CD4-positive, alpha-beta T cell (primary cell): ENCODE measurements around the gene AHDC1. TPM values are rescaled to one million over a fixed set of nuclear protein-coding genes. Genes with fewer than 3 reads are reported as not detected.

Experiments used
- ATAC-seq: fragments of 200-7000 bp; cut with Tn5 transposase; one replicate; pipeline ENCODE4 v1.10.0; 2022; ENCODE audit warnings: mild to moderate bottlenecking; ENCODE audit not compliant: poor library complexity
- CTCF ChIA-PET: fragments of 350-600 bp; sonication (Branson Sonifier 250); formaldehyde crosslinking; loops from one replicate; lab custom pipeline; 2021; ENCODE audit warnings: antibody characterized with exemption, inconsistent platforms; lab: Charles Lee
- POLR2A ChIA-PET: fragments of 350-600 bp; sonication (Branson Sonifier 250); formaldehyde crosslinking; loops from one replicate; lab custom pipeline; 2021; ENCODE audit warnings: antibody characterized with exemption, inconsistent platforms; lab: Charles Lee
- DNase-seq, 14 experiments: peaks; one replicate each; pipeline ENCODE4 v3.0.0-alpha.2; 2013 to 2020; ENCODE audit warnings: mixed read lengths in 2 of 14
- H3K27ac ChIP-seq, 2 donors: one replicate each; pipeline versions ENCODE4 v1.5.1 to v1.7.0; 2013; ENCODE audit warnings: low read length in 2 of 2, low read depth in 1 of 2, mild to moderate bottlenecking in 1 of 2
- H3K27me3 ChIP-seq, 2 experiments: 1 replicate in 1 of 2; 2 replicates in 1 of 2; pipeline versions ENCODE4 v1.6.1 to v1.7.0; 2013; ENCODE audit warnings: low read length in 2 of 2, control low read depth in 1 of 2, mild to moderate bottlenecking in 1 of 2, moderate library complexity in 1 of 2; ENCODE audit not compliant: insufficient read depth in 2 of 2, control insufficient read depth in 1 of 2
- H3K36me3 ChIP-seq: one replicate; pipeline ENCODE4 v1.6.1; 2013; ENCODE audit warnings: low read length, control low read depth; ENCODE audit not compliant: insufficient read depth
- H3K4me1 ChIP-seq: one replicate; pipeline ENCODE4 v1.6.1; 2013; ENCODE audit warnings: low read length, control low read depth; ENCODE audit not compliant: insufficient read depth
- H3K4me3 ChIP-seq: one replicate; pipeline ENCODE4 v1.5.1; 2013; ENCODE audit warnings: mild to moderate bottlenecking, low read length, moderate library complexity
- H3K9me3 ChIP-seq, 2 experiments: 1 replicate in 1 of 2; 2 replicates in 1 of 2; pipeline versions ENCODE4 v1.6.1 to v1.7.0; 2013; ENCODE audit warnings: low read length in 2 of 2, mild to moderate bottlenecking in 2 of 2, control low read depth in 1 of 2, moderate library complexity in 1 of 2; ENCODE audit not compliant: control insufficient read depth in 1 of 2, insufficient read depth in 1 of 2
- H3K27ac Mint-ChIP-seq: one replicate; pipeline ENCODE4 v1.8.0; 2020; ENCODE audit warnings: mixed read lengths
- H3K27me3 Mint-ChIP-seq: one replicate; pipeline ENCODE4 v1.8.0; 2021; ENCODE audit warnings: mixed read lengths
- H3K36me3 Mint-ChIP-seq: one replicate; pipeline ENCODE4 v1.8.0; 2021; ENCODE audit warnings: low read depth, mixed read lengths
- H3K4me1 Mint-ChIP-seq: one replicate; pipeline ENCODE4 v1.8.0; 2021; ENCODE audit warnings: low read depth, mixed read lengths
- H3K4me3 Mint-ChIP-seq: one replicate; pipeline ENCODE4 v1.8.0; 2020; ENCODE audit warnings: mild to moderate bottlenecking, mixed read lengths
- H3K9me3 Mint-ChIP-seq: one replicate; pipeline ENCODE4 v1.8.0; 2020; ENCODE audit warnings: mixed read lengths
- intact Hi-C, 2 experiments: fragments of 100-400 bp; cut with DNase I in 1 of 2; cut with micrococcal nuclease in 1 of 2; formaldehyde crosslinking; loops; one replicate each; pipeline versions ENCODE4 v1.15.1 to v1.9.0; 2023 to 2025; cut with DNase I, micrococcal nuclease
- total RNA-seq, 174 experiments: library from RNA in 2 of 174; stranded (reverse) in 2 of 174; gene quantifications; one replicate each; pipeline ENCODE4 v1.2.3 and lab custom pipeline; 2021 to 2026
- TF ChIP-seq, protein P1 (sequence below): fragments of 200-600 bp; IDR thresholded peaks from one replicate; pipeline ENCODE4 v1.8.0; 2022; ENCODE audit warnings: antibody characterized with exemption, mild to moderate bottlenecking

Gene AHDC1
- total RNA-seq, 2 experiments from 2014 or later, result 20.8 to 22.9 TPM

DNA sequence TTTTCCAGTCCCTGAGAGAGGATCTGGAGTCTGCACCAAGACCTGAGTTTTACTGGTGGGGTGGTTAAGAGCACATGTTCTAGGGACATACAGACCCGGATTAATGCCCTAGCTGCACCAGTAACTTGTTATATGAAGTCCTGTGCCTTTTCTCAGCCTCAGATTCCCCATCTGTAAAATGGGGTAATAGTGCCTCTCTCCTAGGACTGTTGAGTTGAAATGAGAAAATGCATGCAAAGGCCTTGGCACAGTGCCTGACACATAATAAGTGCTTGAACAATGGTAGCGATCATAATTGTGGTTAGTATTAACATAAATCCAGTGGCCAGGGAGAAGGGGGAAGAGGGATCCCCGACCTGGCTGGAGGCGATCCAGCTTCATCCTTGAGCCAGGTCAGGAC, 12.3 kb downstream of the AHDC1 start:
- H3K4me3 ChIP-seq, result no peak overlapping the region
- POLR2A ChIA-PET, result no interaction called here
- H3K4me1 ChIP-seq, result peaks cover 30% of the 10 kb centered on the region
- no peak overlapping the region for H3K27ac ChIP-seq
- Mint-ChIP-seq H3K27me3 (no peaks in the 10 kb centered on the region), H3K4me3 (no peak overlapping the region), H3K9me3 (no peaks in the 10 kb centered on the region), H3K27ac (no peak overlapping the region), H3K36me3 (peaks cover 3% of the 10 kb centered on the region), H3K4me1 (no peaks in the 10 kb centered on the region)
- H3K9me3 ChIP-seq, result no peaks in the 10 kb centered on the region
- intact Hi-C loops, result no loop called here
- TF ChIP-seq, protein P1, sequence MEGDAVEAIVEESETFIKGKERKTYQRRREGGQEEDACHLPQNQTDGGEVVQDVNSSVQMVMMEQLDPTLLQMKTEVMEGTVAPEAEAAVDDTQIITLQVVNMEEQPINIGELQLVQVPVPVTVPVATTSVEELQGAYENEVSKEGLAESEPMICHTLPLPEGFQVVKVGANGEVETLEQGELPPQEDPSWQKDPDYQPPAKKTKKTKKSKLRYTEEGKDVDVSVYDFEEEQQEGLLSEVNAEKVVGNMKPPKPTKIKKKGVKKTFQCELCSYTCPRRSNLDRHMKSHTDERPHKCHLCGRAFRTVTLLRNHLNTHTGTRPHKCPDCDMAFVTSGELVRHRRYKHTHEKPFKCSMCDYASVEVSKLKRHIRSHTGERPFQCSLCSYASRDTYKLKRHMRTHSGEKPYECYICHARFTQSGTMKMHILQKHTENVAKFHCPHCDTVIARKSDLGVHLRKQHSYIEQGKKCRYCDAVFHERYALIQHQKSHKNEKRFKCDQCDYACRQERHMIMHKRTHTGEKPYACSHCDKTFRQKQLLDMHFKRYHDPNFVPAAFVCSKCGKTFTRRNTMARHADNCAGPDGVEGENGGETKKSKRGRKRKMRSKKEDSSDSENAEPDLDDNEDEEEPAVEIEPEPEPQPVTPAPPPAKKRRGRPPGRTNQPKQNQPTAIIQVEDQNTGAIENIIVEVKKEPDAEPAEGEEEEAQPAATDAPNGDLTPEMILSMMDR, result no peak
- DNase-seq (no peak), ATAC-seq (no peak)
- H3K27me3 ChIP-seq, result no peaks in the 10 kb centered on the region
- H3K36me3 ChIP-seq, result peaks cover 13% of the 10 kb centered on the region
- CTCF ChIA-PET, result interaction anchor here (1.2 kb wide), 1 partner anchor 23 kb away, joined by 3 read pairs; no protein-coding TSS in a partner anchor

DNA sequence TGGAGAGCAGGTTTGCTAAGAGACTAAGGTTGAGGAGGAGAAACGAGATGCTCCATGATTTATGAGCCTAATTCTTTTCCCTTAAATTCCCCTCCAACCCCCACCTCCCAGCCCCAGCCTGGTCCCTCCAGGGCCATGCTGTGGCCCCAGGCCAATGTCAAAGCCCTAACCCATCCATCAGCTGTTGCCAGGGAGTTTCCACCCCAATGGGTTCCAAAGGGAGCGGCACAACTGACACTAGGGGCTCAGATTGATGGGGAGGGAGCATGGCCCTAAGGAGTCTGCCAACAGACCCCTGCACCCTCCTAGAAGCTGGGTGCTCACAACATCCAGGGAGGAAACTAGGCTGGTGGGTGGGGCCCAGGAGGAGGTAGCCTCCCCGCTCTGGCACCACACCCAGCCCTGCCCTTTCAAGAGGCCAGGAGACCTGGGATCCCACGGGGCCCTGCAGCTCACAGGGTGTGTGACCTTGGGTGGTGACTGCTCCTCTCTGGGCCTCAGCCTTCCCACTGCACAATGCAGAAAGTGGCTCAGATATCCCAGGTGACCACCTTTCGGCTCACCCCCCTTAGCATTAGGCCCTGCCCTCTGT, 12.9 kb downstream of the AHDC1 start:
- POLR2A ChIA-PET, result no interaction called here
- Mint-ChIP-seq H3K36me3 (peaks cover 3% of the 10 kb centered on the region), H3K27ac (no peak overlapping the region), H3K4me1 (no peaks in the 10 kb centered on the region), H3K4me3 (no peak overlapping the region), H3K9me3 (no peaks in the 10 kb centered on the region), H3K27me3 (no peaks in the 10 kb centered on the region)
- Histone ChIP-seq H3K9me3 (no peaks in the 10 kb centered on the region), H3K36me3 (peaks cover 13% of the 10 kb centered on the region), H3K4me3 (no peak overlapping the region), H3K4me1 (peaks cover 24% of the 10 kb centered on the region), H3K27me3 (no peaks in the 10 kb centered on the region), H3K27ac (no peak overlapping the region)
- no peak for ATAC-seq
- no peak for DNase-seq
- TF ChIP-seq, protein P1, result no peak
- intact Hi-C loops, result no loop called here
- CTCF ChIA-PET, result no interaction called here

DNA sequence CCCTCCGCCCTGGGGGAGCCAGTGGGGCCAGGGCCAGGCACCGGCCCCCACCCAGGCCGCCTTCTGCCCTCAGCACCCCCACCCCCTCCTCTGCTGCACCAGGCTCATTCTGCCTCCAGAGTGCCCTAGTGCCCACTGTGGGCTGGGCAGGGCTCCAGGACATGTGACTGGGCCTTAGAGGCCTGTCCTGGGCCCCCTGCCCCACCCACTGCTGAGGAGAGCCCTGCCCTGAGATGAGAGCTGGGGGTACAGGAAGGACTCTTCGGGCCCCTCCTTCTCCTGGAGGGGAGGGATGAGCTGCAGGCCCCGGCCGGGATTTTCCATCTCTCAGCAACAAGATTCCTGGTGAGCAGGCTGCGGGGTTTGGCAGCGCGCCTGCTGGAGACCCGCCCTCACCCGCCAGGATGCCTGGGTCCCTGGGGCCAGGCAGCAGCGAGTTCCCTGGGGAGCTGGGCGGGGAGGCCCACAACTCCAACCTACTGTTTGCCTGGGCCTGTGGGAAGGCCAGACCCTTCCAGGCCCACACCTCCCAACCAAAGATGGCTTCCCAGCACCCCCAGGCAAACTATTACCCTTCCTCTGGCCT, 14.0 kb downstream of the AHDC1 start:
- Mint-ChIP-seq H3K9me3 (no peaks in the 10 kb centered on the region), H3K27me3 (no peaks in the 10 kb centered on the region), H3K27ac (no peak overlapping the region), H3K4me1 (no peaks in the 10 kb centered on the region), H3K4me3 (no peak overlapping the region), H3K36me3 (peaks cover 3% of the 10 kb centered on the region)
- intact Hi-C loops, result no loop called here
- Histone ChIP-seq H3K9me3 (no peaks in the 10 kb centered on the region), H3K27ac (no peak overlapping the region), H3K36me3 (peaks cover 13% of the 10 kb centered on the region), H3K4me3 (no peak overlapping the region), H3K4me1 (peaks cover 13% of the 10 kb centered on the region), H3K27me3 (no peaks in the 10 kb centered on the region)
- DNase-seq (no peak), ATAC-seq (no peak)
- CTCF ChIA-PET, result no interaction called here
- POLR2A ChIA-PET, result interaction anchor here (0.7 kb wide), 1 partner anchor 55 kb away, joined by 3 read pairs; no protein-coding TSS in a partner anchor
- TF ChIP-seq, protein P1, result no peak
